HG03196 (cell line): ENCODE results near the gene DNM1.
A peak's percentile ranks its signal among the peaks of the same experiment; 100 is the strongest.
"Not testable (repeated sequence)": the region's sequence is repeated elsewhere in the genome, so short reads cannot be mapped to it uniquely, and the experiment has no call there.

Source experiments
- ATAC-seq: cut with Tn5 transposase; IDR thresholded peaks from one replicate; pipeline ENCODE4 v1.9.1; 2021; ENCODE audit not compliant: unreplicated experiment

DNM1 gene

GRCh38 chr9:128175726-128176125 is 27.5 kb upstream of the DNM1 start:
- ATAC-seq = no peak

- no peak for ATAC-seq
These were observed 24.3 kb upstream of the DNM1 start for GRCh38 chr9:128178806-128179431.

GRCh38 chr9:128180001-128180400 is 23.2 kb upstream of the DNM1 start:
- no peak for ATAC-seq

GRCh38 chr9:128180447-128180846 is 22.7 kb upstream of the DNM1 start:
- ATAC-seq = no peak

- not testable (repeated sequence) for ATAC-seq
These were observed 21.7 kb upstream of the DNM1 start for GRCh38 chr9:128181480-128181879.

GRCh38 chr9:128182893-128183588 is 20.1 kb upstream of the DNM1 start:
- ATAC-seq = no peak

- ATAC-seq = no peak
These were observed 16.9 kb upstream of the DNM1 start for GRCh38 chr9:128185979-128186965.

GRCh38 chr9:128187361-128187760 is 15.8 kb upstream of the DNM1 start:
- no peak for ATAC-seq

- ATAC-seq = no peak
These were observed 15.0 kb upstream of the DNM1 start for GRCh38 chr9:128188209-128188608.

- ATAC-seq = no peak
These were observed 13.2 kb upstream of the DNM1 start for GRCh38 chr9:128190013-128190412.

GRCh38 chr9:128190516-128191405 is 12.4 kb upstream of the DNM1 start:
- peak; percentile 14 for ATAC-seq

GRCh38 chr9:128191406-128192046 is 11.7 kb upstream of the DNM1 start, which contains the start of gene CIZ1:
Gene CIZ1, minus strand, starts transcription at chr9:128191572. Its CDS starts 715 bp downstream, at chr9:128190857.
- peak; percentile 80 for ATAC-seq

- ATAC-seq = no peak
These were observed 10.4 kb upstream of the DNM1 start for GRCh38 chr9:128192601-128193371.

GRCh38 chr9:128193469-128194096 is 9.6 kb upstream of the DNM1 start:
- ATAC-seq = no peak

- no peak for ATAC-seq
These were observed 1.5 kb upstream of the DNM1 start for GRCh38 chr9:128201441-128202369.

GRCh38 chr9:128202648-128203023 is 543 bp upstream of the DNM1 start:
- no peak for ATAC-seq

- no peak for ATAC-seq
These were observed 750 bp downstream of the DNM1 start for GRCh38 chr9:128203707-128204551.
